Measurements from ENCODE around the gene NAPB.

- TF ChIP-seq CTCF (IDR thresholded peaks at IDR 0.05; ENCODE audit: poor library complexity) (no peak), EZH2 (IDR thresholded peaks at IDR 0.05; ENCODE audit: borderline replicate concordance) (no peak), EZH2phosphoT487 (IDR thresholded peaks at IDR 0.05; ENCODE audit: low read depth, severe bottlenecking, unreplicated experiment) (no peak)
Measured at GRCh38 chr20:23419995-23420901, 1.0 kb downstream of the NAPB start.
